HepG2 (cell line): ENCODE measurements around the gene IL17D. TPM values are rescaled to one million over a fixed set of nuclear protein-coding genes. Genes with fewer than 3 reads are reported as not detected.

Source experiments
- ATAC-seq: fragments of 200-7000 bp; cut with Tn5 transposase; 3 replicates; pipeline ENCODE4 v1.9.1; 2020; ENCODE audit warnings: mild to moderate bottlenecking, moderate library complexity
- BruUV-seq: library from RNA; stranded (reverse); fragments of 400-500 nt; replicated peaks from 2 replicates; lab custom pipeline; 2021; lab: Mats Ljungman, UMichigan
- CTCF ChIA-PET: fragments of 300-600 bp; formaldehyde crosslinking; extraction: SDS; loops from one replicate; lab custom pipeline; 2021; ENCODE audit warnings: low total read pairs, inconsistent platforms, low intra/inter-chr PET ratio; lab: Yijun Ruan, JAX
- POLR2A ChIA-PET: fragments of 350-600 bp; sonication (Branson Sonifier 250); formaldehyde crosslinking; loops from one replicate; lab custom pipeline; 2020; ENCODE audit warnings: antibody characterized with exemption, inconsistent platforms; lab: Yijun Ruan, JAX
- DNase-seq: peaks from one replicate; pipeline ENCODE4 v3.0.0-alpha.2; 2015; ENCODE audit warnings: low spot score
- FAIRE-seq: peaks from 3 replicates; lab custom pipeline; 2011; peaks lifted over from hg19 to GRCh38; lab: Jason Lieb, UNC
- H2AFZ ChIP-seq: one replicate; pipeline ENCODE4 v1.6.1; 2011; ENCODE audit warnings: low read length, inconsistent platforms
- H3K27ac ChIP-seq: fragments of 300-600 bp; 3 replicates; pipeline ENCODE4 v1.8.0; 2011; ENCODE audit warnings: mixed run types, mild to moderate bottlenecking, mixed read lengths, low read length, inconsistent platforms; ENCODE audit not compliant: insufficient read depth; ENCODE audit errors: extremely low read length
- H3K27me3 ChIP-seq, 2 experiments: fragments of 200-600 bp in 1 of 2; 2 replicates in 1 of 2; 3 replicates in 1 of 2; pipeline versions ENCODE4 v1.6.0 to v1.8.0; 2011; ENCODE audit warnings: low read length in 2 of 2, mild to moderate bottlenecking in 2 of 2, moderate library complexity in 2 of 2, inconsistent platforms in 1 of 2; ENCODE audit not compliant: insufficient read depth in 2 of 2, control insufficient read depth in 1 of 2
- H3K36me3 ChIP-seq, 2 experiments: fragments of 200-600 bp in 1 of 2; replicated peaks in 1 of 2; 2 replicates in 1 of 2; 3 replicates in 1 of 2; pipeline versions ENCODE4 v1.5.1 to v1.8.0; 2011; ENCODE audit warnings: low read length in 2 of 2, inconsistent platforms in 1 of 2; ENCODE audit not compliant: insufficient read depth in 2 of 2, control insufficient read depth in 1 of 2
- H3K4me1 ChIP-seq: 2 replicates; pipeline ENCODE4 v1.5.1; 2012; ENCODE audit warnings: low read length, inconsistent platforms; ENCODE audit not compliant: insufficient read depth
- H3K4me2 ChIP-seq: 2 replicates; pipeline ENCODE4 v1.6.0; 2011; ENCODE audit warnings: low read depth, low read length, inconsistent platforms
- H3K4me3 ChIP-seq, 3 experiments: fragments of 200-600 bp in 1 of 3; sonication (generic), shearing (Covaris generic) in 1 of 3; replicated peaks in 1 of 3; 2 replicates each; pipeline ENCODE4 v1.5.1; 2011 to 2016; ENCODE audit warnings: low read length in 3 of 3, inconsistent platforms in 2 of 3, low read depth in 2 of 3, mild to moderate bottlenecking in 2 of 3, control low read depth in 1 of 3, mixed read lengths in 1 of 3; ENCODE audit not compliant: insufficient read depth in 1 of 3
- H3K79me2 ChIP-seq: one replicate; pipeline ENCODE4 v1.6.1; 2011; ENCODE audit warnings: low read length, inconsistent platforms; ENCODE audit not compliant: insufficient read depth
- H3K9ac ChIP-seq: 2 replicates; pipeline ENCODE4 v1.6.0; 2011; ENCODE audit warnings: mild to moderate bottlenecking, low read depth, low read length, inconsistent platforms; ENCODE audit not compliant: insufficient read depth
- H3K9me3 ChIP-seq: 2 replicates; pipeline ENCODE4 v1.5.1; 2012; ENCODE audit warnings: mild to moderate bottlenecking, low read length
- H4K20me1 ChIP-seq: 2 replicates; pipeline ENCODE4 v1.6.0; 2011; ENCODE audit warnings: inconsistent platforms, mild to moderate bottlenecking, low read length, moderate library complexity; ENCODE audit not compliant: insufficient read depth
- EHMT2 ChIP-seq: fragments of 200-600 bp; sonication (generic); IDR thresholded peaks from 2 replicates; pipeline ENCODE4 v1.7.0; 2017; ENCODE audit warnings: antibody characterized with exemption, low read depth, low read length, borderline replicate concordance
- ZFP36L1 ChIP-seq: sonication (generic); formaldehyde crosslinking; IDR thresholded peaks from 2 replicates; pipeline ENCODE4 v1.8.0; 2022; ENCODE audit warnings: mild to moderate bottlenecking, missing genetic modification reagents, moderate library complexity
- ZNF292 ChIP-seq: sonication (generic); formaldehyde crosslinking; IDR thresholded peaks from 2 replicates; pipeline ENCODE4 v1.8.1; 2022; ENCODE audit warnings: mild to moderate bottlenecking, low read depth, missing genetic modification reagents, borderline replicate concordance
- ZNF615 ChIP-seq: sonication (generic); formaldehyde crosslinking; IDR thresholded peaks from 2 replicates; pipeline ENCODE4 v1.5.0; 2020; ENCODE audit warnings: mild to moderate bottlenecking, missing genetic modification reagents, borderline replicate concordance
- WGBS: methylation state at CpG from one replicate; pipeline ENCODE4 v1.1.6; 2017; ENCODE audit warnings: low lambda C conversion rate; 5-methylcytosine and 5-hydroxymethylcytosine counted together
- in situ Hi-C: cut with HindIII; loops from 2 replicates; pipeline ENCODE4 v1.10.0; 2017; ENCODE audit warnings: low pct_unique_long_range_greater_than_20kb; ENCODE audit not compliant: extremely low pct_ligation_motif_present
- intact Hi-C: fragments of 100-400 bp; cut with micrococcal nuclease; formaldehyde crosslinking; loops from one replicate; pipeline ENCODE4 v1.10.0; 2022; ENCODE audit not compliant: unreplicated experiment
- polyA plus RNA-seq, 8 experiments: library from polyadenylated mRNA; depleted of rRNA in 3 of 8; stranded (reverse) in 7 of 8; unstranded in 1 of 8; fragments of >200 nt; fragmentation: Illumina TruSeq in 4 of 8; extraction: Trizol in 4 of 8; gene quantifications; 2 replicates each; pipeline versions ENCODE4 v1.2.1 to v1.2.3, GENCODE V29; 2011 to 2016; ENCODE audit warnings: low read depth in 4 of 8, missing spikeins in 1 of 8, mixed read lengths in 1 of 8; ENCODE audit not compliant: insufficient read depth in 1 of 8
- total RNA-seq, 5 experiments: library from RNA; depleted of rRNA; stranded (reverse); fragments of >200 nt; fragmentation: Illumina TruSeq; extraction: Trizol; gene quantifications; 2 replicates each; pipeline ENCODE4 v1.2.3, GENCODE V29; 2016; ENCODE audit warnings: low read depth in 1 of 5
- TF ChIP-seq, protein P1 (sequence below): sonication (generic); formaldehyde crosslinking; IDR thresholded peaks from 2 replicates; pipeline ENCODE4 v1.9.0; 2021; ENCODE audit warnings: mild to moderate bottlenecking, missing genetic modification reagents
- TF ChIP-seq, protein P2 (sequence below): sonication (generic); formaldehyde crosslinking; IDR thresholded peaks from 2 replicates; pipeline ENCODE4 v1.4.0; 2020; ENCODE audit warnings: low read depth, mild to moderate bottlenecking, missing genetic modification reagents

IL17D gene
- total and polyA plus RNA-seq, 2 of the 13 experiments (the other 11 are each of a cell fraction or from before 2014, with no cell fraction given): 1.1 to 2.2 TPM

DNA sequence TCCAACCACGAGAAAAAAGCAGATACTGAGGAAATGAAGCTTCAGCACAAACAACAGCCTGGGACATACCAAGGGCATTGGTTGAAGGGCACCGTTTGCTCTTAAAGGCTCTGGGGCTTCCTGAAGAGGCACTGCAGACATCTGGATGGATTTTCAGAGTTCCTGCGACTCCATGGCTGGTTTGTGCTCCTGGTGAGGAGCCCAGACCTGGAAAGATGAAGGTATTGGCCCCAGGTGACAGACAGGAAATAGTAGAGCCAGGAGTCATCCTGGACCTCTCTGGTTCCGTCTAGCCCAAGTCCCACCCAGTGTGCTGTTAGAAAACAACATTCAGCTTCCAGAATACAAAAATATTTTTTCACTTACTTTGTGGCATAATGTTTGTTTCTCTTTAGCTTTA lies 6.3 kb downstream of the IL17D start:
- TF ChIP-seq ZNF615 (CRISPR knock-in tag) (no peak), ZNF292 (CRISPR knock-in tag) (no peak), ZFP36L1 (CRISPR knock-in tag) (no peak), EHMT2 (no peak)
- TF ChIP-seq, protein P1, sequence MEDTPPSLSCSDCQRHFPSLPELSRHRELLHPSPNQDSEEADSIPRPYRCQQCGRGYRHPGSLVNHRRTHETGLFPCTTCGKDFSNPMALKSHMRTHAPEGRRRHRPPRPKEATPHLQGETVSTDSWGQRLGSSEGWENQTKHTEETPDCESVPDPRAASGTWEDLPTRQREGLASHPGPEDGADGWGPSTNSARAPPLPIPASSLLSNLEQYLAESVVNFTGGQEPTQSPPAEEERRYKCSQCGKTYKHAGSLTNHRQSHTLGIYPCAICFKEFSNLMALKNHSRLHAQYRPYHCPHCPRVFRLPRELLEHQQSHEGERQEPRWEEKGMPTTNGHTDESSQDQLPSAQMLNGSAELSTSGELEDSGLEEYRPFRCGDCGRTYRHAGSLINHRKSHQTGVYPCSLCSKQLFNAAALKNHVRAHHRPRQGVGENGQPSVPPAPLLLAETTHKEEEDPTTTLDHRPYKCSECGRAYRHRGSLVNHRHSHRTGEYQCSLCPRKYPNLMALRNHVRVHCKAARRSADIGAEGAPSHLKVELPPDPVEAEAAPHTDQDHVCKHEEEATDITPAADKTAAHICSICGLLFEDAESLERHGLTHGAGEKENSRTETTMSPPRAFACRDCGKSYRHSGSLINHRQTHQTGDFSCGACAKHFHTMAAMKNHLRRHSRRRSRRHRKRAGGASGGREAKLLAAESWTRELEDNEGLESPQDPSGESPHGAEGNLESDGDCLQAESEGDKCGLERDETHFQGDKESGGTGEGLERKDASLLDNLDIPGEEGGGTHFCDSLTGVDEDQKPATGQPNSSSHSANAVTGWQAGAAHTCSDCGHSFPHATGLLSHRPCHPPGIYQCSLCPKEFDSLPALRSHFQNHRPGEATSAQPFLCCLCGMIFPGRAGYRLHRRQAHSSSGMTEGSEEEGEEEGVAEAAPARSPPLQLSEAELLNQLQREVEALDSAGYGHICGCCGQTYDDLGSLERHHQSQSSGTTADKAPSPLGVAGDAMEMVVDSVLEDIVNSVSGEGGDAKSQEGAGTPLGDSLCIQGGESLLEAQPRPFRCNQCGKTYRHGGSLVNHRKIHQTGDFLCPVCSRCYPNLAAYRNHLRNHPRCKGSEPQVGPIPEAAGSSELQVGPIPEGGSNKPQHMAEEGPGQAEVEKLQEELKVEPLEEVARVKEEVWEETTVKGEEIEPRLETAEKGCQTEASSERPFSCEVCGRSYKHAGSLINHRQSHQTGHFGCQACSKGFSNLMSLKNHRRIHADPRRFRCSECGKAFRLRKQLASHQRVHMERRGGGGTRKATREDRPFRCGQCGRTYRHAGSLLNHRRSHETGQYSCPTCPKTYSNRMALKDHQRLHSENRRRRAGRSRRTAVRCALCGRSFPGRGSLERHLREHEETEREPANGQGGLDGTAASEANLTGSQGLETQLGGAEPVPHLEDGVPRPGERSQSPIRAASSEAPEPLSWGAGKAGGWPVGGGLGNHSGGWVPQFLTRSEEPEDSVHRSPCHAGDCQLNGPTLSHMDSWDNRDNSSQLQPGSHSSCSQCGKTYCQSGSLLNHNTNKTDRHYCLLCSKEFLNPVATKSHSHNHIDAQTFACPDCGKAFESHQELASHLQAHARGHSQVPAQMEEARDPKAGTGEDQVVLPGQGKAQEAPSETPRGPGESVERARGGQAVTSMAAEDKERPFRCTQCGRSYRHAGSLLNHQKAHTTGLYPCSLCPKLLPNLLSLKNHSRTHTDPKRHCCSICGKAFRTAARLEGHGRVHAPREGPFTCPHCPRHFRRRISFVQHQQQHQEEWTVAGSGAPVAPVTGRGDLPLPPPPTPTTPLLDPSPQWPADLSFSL (CRISPR knock-in tag): no peak
- TF ChIP-seq, protein P2, sequence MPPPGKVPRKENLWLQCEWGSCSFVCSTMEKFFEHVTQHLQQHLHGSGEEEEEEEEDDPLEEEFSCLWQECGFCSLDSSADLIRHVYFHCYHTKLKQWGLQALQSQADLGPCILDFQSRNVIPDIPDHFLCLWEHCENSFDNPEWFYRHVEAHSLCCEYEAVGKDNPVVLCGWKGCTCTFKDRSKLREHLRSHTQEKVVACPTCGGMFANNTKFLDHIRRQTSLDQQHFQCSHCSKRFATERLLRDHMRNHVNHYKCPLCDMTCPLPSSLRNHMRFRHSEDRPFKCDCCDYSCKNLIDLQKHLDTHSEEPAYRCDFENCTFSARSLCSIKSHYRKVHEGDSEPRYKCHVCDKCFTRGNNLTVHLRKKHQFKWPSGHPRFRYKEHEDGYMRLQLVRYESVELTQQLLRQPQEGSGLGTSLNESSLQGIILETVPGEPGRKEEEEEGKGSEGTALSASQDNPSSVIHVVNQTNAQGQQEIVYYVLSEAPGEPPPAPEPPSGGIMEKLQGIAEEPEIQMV (CRISPR knock-in tag): no peak
- FAIRE-seq (no peak), ATAC-seq (no peak), DNase-seq (no peak)
- no peak overlapping the region for H3K4me3 ChIP-seq
- no peak overlapping the region for H3K9ac ChIP-seq
- H3K27me3 ChIP-seq: no peaks in the 10 kb centered on the region; a peak in 1 of 5 replicates
- no peaks in the 10 kb centered on the region for H3K79me2 ChIP-seq
- intact Hi-C loops: no loop called here
- H2AFZ ChIP-seq: no peak overlapping the region
- H4K20me1 ChIP-seq: no peaks in the 10 kb centered on the region
- 59% methylated on average over 4 of the region's 4 CpGs for WGBS
- in situ Hi-C loops: loop anchor here (5.0 to 10.0 kb wide), 2 partner anchors 215 to 217 kb away; no protein-coding TSS in a partner anchor
- peaks cover 38% of the 10 kb centered on the region for H3K4me1 ChIP-seq
- ChIA-PET POLR2A (no interaction called here), CTCF (no interaction called here)
- no peak overlapping the region for H3K4me2 ChIP-seq
- no peaks in the 10 kb centered on the region for H3K36me3 ChIP-seq
- BruUV-seq: no TSS peak
- H3K27ac ChIP-seq: no peak overlapping the region
- no peaks in the 10 kb centered on the region for H3K9me3 ChIP-seq
